Measurements from ENCODE around the gene LNP1.

DNA sequence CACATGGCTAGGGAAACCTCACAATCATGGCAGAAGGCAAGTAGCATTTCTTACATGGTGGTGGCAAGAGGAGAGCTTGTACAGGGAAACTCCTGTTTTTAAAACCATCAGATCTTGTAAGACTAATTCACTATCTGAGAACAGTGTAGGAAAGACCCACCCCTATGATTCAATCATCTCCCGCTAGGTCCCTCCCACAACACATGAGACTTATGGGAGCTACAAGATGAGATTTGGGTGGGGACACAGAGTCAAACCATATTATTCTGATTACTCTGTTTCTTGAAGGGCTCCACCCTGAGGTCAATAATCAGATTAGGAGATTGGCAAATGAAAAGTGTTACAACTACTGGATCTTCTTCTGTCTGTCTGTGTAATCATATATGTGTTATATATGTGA, 69.6 kb downstream of the LNP1 start:
- TF ChIP-seq ARNT (IDR thresholded peaks at IDR 0.05) (no peak), DPF2 (IDR thresholded peaks at IDR 0.05) (no peak), NFRKB (IDR thresholded peaks at IDR 0.05; ENCODE audit: low read depth) (no peak), KLF16 (IDR thresholded peaks at IDR 0.05) (no peak), MAFG (tag; conservative IDR thresholded peaks at IDR 0.05) (no peak), NBN (IDR thresholded peaks at IDR 0.05; ENCODE audit: low read depth) (no peak)
- TF ChIP-seq, protein P1, sequence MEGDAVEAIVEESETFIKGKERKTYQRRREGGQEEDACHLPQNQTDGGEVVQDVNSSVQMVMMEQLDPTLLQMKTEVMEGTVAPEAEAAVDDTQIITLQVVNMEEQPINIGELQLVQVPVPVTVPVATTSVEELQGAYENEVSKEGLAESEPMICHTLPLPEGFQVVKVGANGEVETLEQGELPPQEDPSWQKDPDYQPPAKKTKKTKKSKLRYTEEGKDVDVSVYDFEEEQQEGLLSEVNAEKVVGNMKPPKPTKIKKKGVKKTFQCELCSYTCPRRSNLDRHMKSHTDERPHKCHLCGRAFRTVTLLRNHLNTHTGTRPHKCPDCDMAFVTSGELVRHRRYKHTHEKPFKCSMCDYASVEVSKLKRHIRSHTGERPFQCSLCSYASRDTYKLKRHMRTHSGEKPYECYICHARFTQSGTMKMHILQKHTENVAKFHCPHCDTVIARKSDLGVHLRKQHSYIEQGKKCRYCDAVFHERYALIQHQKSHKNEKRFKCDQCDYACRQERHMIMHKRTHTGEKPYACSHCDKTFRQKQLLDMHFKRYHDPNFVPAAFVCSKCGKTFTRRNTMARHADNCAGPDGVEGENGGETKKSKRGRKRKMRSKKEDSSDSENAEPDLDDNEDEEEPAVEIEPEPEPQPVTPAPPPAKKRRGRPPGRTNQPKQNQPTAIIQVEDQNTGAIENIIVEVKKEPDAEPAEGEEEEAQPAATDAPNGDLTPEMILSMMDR (IDR thresholded peaks at IDR 0.05 in 2 of 3, conservative IDR thresholded peaks at IDR 0.05 in 1 of 3; ENCODE audit: insufficient read depth in 2 of 3, low read depth in 1 of 3, low read length in 3 of 3), result no peak
- TF ChIP-seq, protein P2, sequence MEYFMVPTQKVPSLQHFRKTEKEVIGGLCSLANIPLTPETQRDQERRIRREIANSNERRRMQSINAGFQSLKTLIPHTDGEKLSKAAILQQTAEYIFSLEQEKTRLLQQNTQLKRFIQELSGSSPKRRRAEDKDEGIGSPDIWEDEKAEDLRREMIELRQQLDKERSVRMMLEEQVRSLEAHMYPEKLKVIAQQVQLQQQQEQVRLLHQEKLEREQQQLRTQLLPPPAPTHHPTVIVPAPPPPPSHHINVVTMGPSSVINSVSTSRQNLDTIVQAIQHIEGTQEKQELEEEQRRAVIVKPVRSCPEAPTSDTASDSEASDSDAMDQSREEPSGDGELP (CRISPR knock-in tag; IDR thresholded peaks at IDR 0.05; ENCODE audit: borderline replicate concordance), result no peak

All from K562 (cell line).